ENCODE data around the gene ARHGAP15.
A peak's percentile ranks its signal among the peaks of the same experiment; 100 is the strongest.

Gene ARHGAP15

GRCh38 chr2:143246815-143247744 is 117.9 kb downstream of the ARHGAP15 start:
- H3K27me3 ChIP-seq: no peaks in the 10 kb centered on the region
- H3K27ac ChIP-seq: peak overlapping the region; percentile 81
- H3K36me3 ChIP-seq: peaks cover 15% of the 10 kb centered on the region
- no peaks in the 10 kb centered on the region for H3K9me3 ChIP-seq
- TF ChIP-seq CTCF (IDR thresholded peaks at IDR 0.05): no peak
- H3K4me1 ChIP-seq (ENCODE audit: control insufficient read depth in 1 of 2, insufficient read depth in 1 of 2, low read depth in 1 of 2, low read length in 1 of 2): peaks cover 38 to 41% of the 10 kb centered on the region in 2 experiments
- H3K4me3 ChIP-seq (ENCODE audit: low read depth in 1 of 2, low read length in 1 of 2): no peak overlapping the region

GRCh38 chr2:143248631-143249030 is 119.4 kb downstream of the ARHGAP15 start:
- H3K27me3 ChIP-seq: no peaks in the 10 kb centered on the region
- no peaks in the 10 kb centered on the region for H3K9me3 ChIP-seq
- H3K4me3 ChIP-seq (ENCODE audit: low read depth in 1 of 2, low read length in 1 of 2): no peak overlapping the region
- peaks cover 13% of the 10 kb centered on the region for H3K36me3 ChIP-seq
- no peak overlapping the region for H3K27ac ChIP-seq
- TF ChIP-seq CTCF (IDR thresholded peaks at IDR 0.05): no peak
- H3K4me1 ChIP-seq (ENCODE audit: control insufficient read depth in 1 of 2, insufficient read depth in 1 of 2, low read depth in 1 of 2, low read length in 1 of 2): peaks cover 38 to 41% of the 10 kb centered on the region in 2 experiments

GRCh38 chr2:143251681-143252080 is 122.5 kb downstream of the ARHGAP15 start:
- H3K36me3 ChIP-seq: peaks cover 17% of the 10 kb centered on the region
- peak overlapping the region; percentile 28 for H3K27ac ChIP-seq
- no peaks in the 10 kb centered on the region for H3K9me3 ChIP-seq
- no peaks in the 10 kb centered on the region for H3K27me3 ChIP-seq
- H3K4me1 ChIP-seq (ENCODE audit: control insufficient read depth in 1 of 2, insufficient read depth in 1 of 2, low read depth in 1 of 2, low read length in 1 of 2): peaks cover 12 to 15% of the 10 kb centered on the region in 2 experiments
- H3K4me3 ChIP-seq (ENCODE audit: low read depth in 1 of 2, low read length in 1 of 2): no peak overlapping the region
- TF ChIP-seq CTCF (IDR thresholded peaks at IDR 0.05): no peak

GRCh38 chr2:143252138-143252907 is 123.1 kb downstream of the ARHGAP15 start:
- Histone ChIP-seq H3K4me3 (ENCODE audit: low read depth in 1 of 2, low read length in 1 of 2) (no peak overlapping the region), H3K27me3 (no peaks in the 10 kb centered on the region), H3K9me3 (no peaks in the 10 kb centered on the region), H3K4me1 (ENCODE audit: control insufficient read depth in 1 of 2, insufficient read depth in 1 of 2, low read depth in 1 of 2, low read length in 1 of 2) (peaks cover 5 to 9% of the 10 kb centered on the region in 2 experiments), H3K27ac (no peak overlapping the region), H3K36me3 (peaks cover 17% of the 10 kb centered on the region)
- TF ChIP-seq CTCF (IDR thresholded peaks at IDR 0.05): no peak

GRCh38 chr2:143254110-143254509 is 124.9 kb downstream of the ARHGAP15 start:
- Histone ChIP-seq H3K4me3 (ENCODE audit: low read depth in 1 of 2, low read length in 1 of 2) (no peak overlapping the region), H3K4me1 (ENCODE audit: control insufficient read depth in 1 of 2, insufficient read depth in 1 of 2, low read depth in 1 of 2, low read length in 1 of 2) (peaks cover 14 to 17% of the 10 kb centered on the region in 2 experiments), H3K36me3 (peaks cover 17% of the 10 kb centered on the region)

More at GRCh38 chr2:143254110-143254509, 124.9 kb downstream of the ARHGAP15 start:
- TF ChIP-seq CTCF (IDR thresholded peaks at IDR 0.05): no peak
- H3K27me3 ChIP-seq: no peaks in the 10 kb centered on the region
- H3K27ac ChIP-seq: peak overlapping the region; percentile 28
- no peaks in the 10 kb centered on the region for H3K9me3 ChIP-seq

All from neutrophil (primary cell).